Peyer's patch (tissue), 4 donors: ENCODE measurements around the gene RFX3.

ENCODE experiments used
- POLR2A ChIP-seq, 2 donors: fragments of 450-650 bp; IDR thresholded peaks; one replicate each; pipeline ENCODE4 v1.5.1; 2017; ENCODE audit warnings: antibody characterized with exemption in 2 of 2, mild to moderate bottlenecking in 2 of 2, moderate library complexity in 2 of 2
- TF ChIP-seq, protein P1 (sequence below), 6 experiments: fragments of 450-650 bp in 4 of 6; fragments of 200-600 bp in 2 of 6; sonication (generic) in 1 of 6; IDR thresholded peaks; one replicate each; pipeline ENCODE4 v1.5.1; 2017 to 2019; ENCODE audit warnings: antibody characterized with exemption in 6 of 6, mild to moderate bottlenecking in 3 of 6, moderate library complexity in 1 of 6

GRCh38 chr9:3170819-3171218 lies 355.0 kb downstream of the RFX3 start:
- no peak for TF ChIP-seq POLR2A (IDR thresholded peaks at IDR 0.05)
- TF ChIP-seq, protein P1, sequence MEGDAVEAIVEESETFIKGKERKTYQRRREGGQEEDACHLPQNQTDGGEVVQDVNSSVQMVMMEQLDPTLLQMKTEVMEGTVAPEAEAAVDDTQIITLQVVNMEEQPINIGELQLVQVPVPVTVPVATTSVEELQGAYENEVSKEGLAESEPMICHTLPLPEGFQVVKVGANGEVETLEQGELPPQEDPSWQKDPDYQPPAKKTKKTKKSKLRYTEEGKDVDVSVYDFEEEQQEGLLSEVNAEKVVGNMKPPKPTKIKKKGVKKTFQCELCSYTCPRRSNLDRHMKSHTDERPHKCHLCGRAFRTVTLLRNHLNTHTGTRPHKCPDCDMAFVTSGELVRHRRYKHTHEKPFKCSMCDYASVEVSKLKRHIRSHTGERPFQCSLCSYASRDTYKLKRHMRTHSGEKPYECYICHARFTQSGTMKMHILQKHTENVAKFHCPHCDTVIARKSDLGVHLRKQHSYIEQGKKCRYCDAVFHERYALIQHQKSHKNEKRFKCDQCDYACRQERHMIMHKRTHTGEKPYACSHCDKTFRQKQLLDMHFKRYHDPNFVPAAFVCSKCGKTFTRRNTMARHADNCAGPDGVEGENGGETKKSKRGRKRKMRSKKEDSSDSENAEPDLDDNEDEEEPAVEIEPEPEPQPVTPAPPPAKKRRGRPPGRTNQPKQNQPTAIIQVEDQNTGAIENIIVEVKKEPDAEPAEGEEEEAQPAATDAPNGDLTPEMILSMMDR (IDR thresholded peaks at IDR 0.05), result no peak
